DMS79 treated with DMSO at 0.1 percent for 48 hours (cell line): ENCODE measurements around the gene UXS1.
"Not testable (repeated sequence)": the region's sequence is repeated elsewhere in the genome, so short reads cannot be mapped to it uniquely, and the experiment has no call there.

ENCODE experiments used
- DNase-seq: peaks from one replicate; lab custom pipeline; 2025; lab: John Stamatoyannopoulos, UW

UXS1 gene

GRCh38 chr2:106160786-106161261 is 33.3 kb downstream of the UXS1 start:
- DNase-seq, result no peak

GRCh38 chr2:106159866-106160785 is 34.0 kb downstream of the UXS1 start:
- DNase-seq, result no peak

GRCh38 chr2:106158871-106159270 is 35.2 kb downstream of the UXS1 start:
- no peak for DNase-seq

- peak; percentile 34 for DNase-seq
These were observed 36.0 kb downstream of the UXS1 start for GRCh38 chr2:106158131-106158530.

- no peak for DNase-seq
These were observed 36.7 kb downstream of the UXS1 start for GRCh38 chr2:106157416-106157815.

GRCh38 chr2:106156305-106157296 is 37.5 kb downstream of the UXS1 start:
- no peak for DNase-seq

- DNase-seq, result no peak
These were observed 40.3 kb downstream of the UXS1 start for GRCh38 chr2:106153781-106154180.

GRCh38 chr2:106147665-106148064 is 46.4 kb downstream of the UXS1 start:
- DNase-seq, result no peak

GRCh38 chr2:106147159-106147558 is 46.9 kb downstream of the UXS1 start:
- no peak for DNase-seq

- no peak for DNase-seq
These were observed 49.3 kb downstream of the UXS1 start for GRCh38 chr2:106144621-106145331.

- no peak for DNase-seq
These were observed 50.4 kb downstream of the UXS1 start for GRCh38 chr2:106143495-106144215.

- DNase-seq, result no peak
These were observed 51.4 kb downstream of the UXS1 start for GRCh38 chr2:106142683-106143082.

GRCh38 chr2:106140913-106141312 is 53.2 kb downstream of the UXS1 start:
- no peak for DNase-seq

- DNase-seq, result no peak
These were observed 54.0 kb downstream of the UXS1 start for GRCh38 chr2:106140113-106140512.

GRCh38 chr2:106139238-106139935 is 54.7 kb downstream of the UXS1 start:
- DNase-seq, result no peak

- no peak for DNase-seq
These were observed 55.4 kb downstream of the UXS1 start for GRCh38 chr2:106138543-106139237.

GRCh38 chr2:106137731-106138521 is 56.2 kb downstream of the UXS1 start:
- DNase-seq, result no peak

GRCh38 chr2:106131192-106131591 is 62.9 kb downstream of the UXS1 start:
- not testable (repeated sequence) for DNase-seq
